Trophoblast cell (in vitro differentiated cells and primary cell): ENCODE results near the gene GDPD2.

Experiments used
- DNase-seq, 2 donors: peaks; one replicate each; pipeline ENCODE4 v3.0.0-alpha.2; 2016
- H2AFZ ChIP-seq: 2 replicates; pipeline ENCODE4 v1.6.1; 2013; ENCODE audit warnings: low read length, moderate library complexity, mild to moderate bottlenecking; ENCODE audit not compliant: insufficient read depth, poor library complexity
- H2AK5ac ChIP-seq: 2 replicates; pipeline ENCODE4 v1.6.1; 2013; ENCODE audit warnings: mild to moderate bottlenecking, low read length
- H2BK120ac ChIP-seq: 2 replicates; pipeline ENCODE4 v1.6.1; 2013; ENCODE audit warnings: low read length, mild to moderate bottlenecking, moderate library complexity; ENCODE audit not compliant: insufficient read depth, poor library complexity
- H2BK12ac ChIP-seq: 2 replicates; pipeline ENCODE4 v1.6.1; 2013; ENCODE audit warnings: mild to moderate bottlenecking, low read length, moderate library complexity
- H2BK5ac ChIP-seq: 2 replicates; pipeline ENCODE4 v1.6.1; 2013; ENCODE audit warnings: low read length, low read depth, moderate library complexity, mild to moderate bottlenecking; ENCODE audit not compliant: poor library complexity
- H3K14ac ChIP-seq: 2 replicates; pipeline ENCODE4 v1.6.1; 2013; ENCODE audit warnings: mild to moderate bottlenecking, low read length
- H3K18ac ChIP-seq: 2 replicates; pipeline ENCODE4 v1.6.1; 2013; ENCODE audit warnings: mild to moderate bottlenecking, low read length
- H3K23ac ChIP-seq: 2 replicates; pipeline ENCODE4 v1.6.1; 2013; ENCODE audit warnings: low read length
- H3K27ac ChIP-seq: 2 replicates; pipeline ENCODE4 v1.5.1; 2013; ENCODE audit warnings: low read depth, mild to moderate bottlenecking, inconsistent platforms, low read length, moderate library complexity
- H3K27me3 ChIP-seq: 2 replicates; pipeline ENCODE4 v1.6.1; 2013; ENCODE audit warnings: inconsistent platforms, mild to moderate bottlenecking, low read length, moderate library complexity; ENCODE audit not compliant: insufficient read depth
- H3K36me3 ChIP-seq, 2 experiments: 1 replicate in 1 of 2; 2 replicates in 1 of 2; pipeline ENCODE4 v1.6.1; 2013; ENCODE audit warnings: low read length in 2 of 2, mild to moderate bottlenecking in 2 of 2, moderate library complexity in 1 of 2; ENCODE audit not compliant: insufficient read depth in 2 of 2, control insufficient read depth in 1 of 2
- H3K4ac ChIP-seq: 2 replicates; pipeline ENCODE4 v1.6.1; 2013; ENCODE audit warnings: low read depth, mild to moderate bottlenecking, low read length, moderate library complexity
- H3K4me1 ChIP-seq, 2 experiments: 1 replicate in 1 of 2; 2 replicates in 1 of 2; pipeline ENCODE4 v1.6.1; 2013; ENCODE audit warnings: low read length in 2 of 2, mild to moderate bottlenecking in 2 of 2, moderate library complexity in 1 of 2; ENCODE audit not compliant: insufficient read depth in 2 of 2, control insufficient read depth in 1 of 2
- H3K4me2 ChIP-seq: 2 replicates; pipeline ENCODE4 v1.6.1; 2013; ENCODE audit warnings: inconsistent platforms, mild to moderate bottlenecking, low read length, moderate library complexity
- H3K4me3 ChIP-seq: 2 replicates; pipeline ENCODE4 v1.5.1; 2013; ENCODE audit warnings: mild to moderate bottlenecking, low read depth, low read length, inconsistent platforms
- H3K79me1 ChIP-seq: one replicate; pipeline ENCODE4 v1.6.1; 2013; ENCODE audit warnings: low read length
- H3K79me2 ChIP-seq: 2 replicates; pipeline ENCODE4 v1.6.1; 2013; ENCODE audit warnings: low read length, mild to moderate bottlenecking; ENCODE audit not compliant: control insufficient read depth, insufficient read depth, poor library complexity
- H3K9ac ChIP-seq: 2 replicates; pipeline ENCODE4 v1.6.1; 2013; ENCODE audit warnings: mild to moderate bottlenecking, low read length
- H3K9me3 ChIP-seq: 2 replicates; pipeline ENCODE4 v1.6.1; 2013; ENCODE audit warnings: low read depth, mild to moderate bottlenecking, control low read depth, inconsistent platforms, low read length; ENCODE audit not compliant: insufficient read depth
- H4K12ac ChIP-seq: 2 replicates; pipeline ENCODE4 v1.6.1; 2013; ENCODE audit warnings: low read depth, mild to moderate bottlenecking, low read length, moderate library complexity
- H4K8ac ChIP-seq: 2 replicates; pipeline ENCODE4 v1.6.1; 2013; ENCODE audit warnings: low read depth, mild to moderate bottlenecking, low read length, moderate library complexity
- H4K91ac ChIP-seq: one replicate; pipeline ENCODE4 v1.6.1; 2013; ENCODE audit warnings: low read depth, mild to moderate bottlenecking, low read length, moderate library complexity
- WGBS: extraction: QIAGEN DNeasy Blood & Tissue Kit; methylation state at CpG from one replicate; pipeline ENCODE4 v1.1.7; 2013; ENCODE audit warnings: missing lambda C conversion rate; ENCODE audit not compliant: insufficient read length, insufficient coverage; ENCODE audit errors: extremely low coverage; 5-methylcytosine and 5-hydroxymethylcytosine counted together

GDPD2 gene

GRCh38 chrX:70421618-70422017, 1.5 kb upstream of the GDPD2 start:
- Histone ChIP-seq H3K9me3 (no peaks in the 10 kb centered on the region), H3K27me3 (no peaks in the 10 kb centered on the region), H3K4me3 (no peak overlapping the region), H3K23ac (no peak overlapping the region), H3K4ac (no peak overlapping the region), H2BK12ac (no peak overlapping the region), H3K14ac (no peak overlapping the region), H3K4me1 (peaks cover 5 to 15% of the 10 kb centered on the region in 2 experiments), H3K79me2 (peaks cover 1% of the 10 kb centered on the region), H3K18ac (no peak overlapping the region), H4K91ac (no peak overlapping the region), H4K8ac (no peak overlapping the region), H3K27ac (no peak overlapping the region), H3K36me3 (peaks cover 7 to 9% of the 10 kb centered on the region in 2 experiments), H3K9ac (no peak overlapping the region), H2BK5ac (no peak overlapping the region), H2AFZ (no peak overlapping the region), H2AK5ac (no peak overlapping the region), H3K79me1 (peaks cover 4% of the 10 kb centered on the region), H2BK120ac (no peak overlapping the region), H4K12ac (no peak overlapping the region), H3K4me2 (no peak overlapping the region)
- WGBS, result no CpG with 5 or more reads among the region's 2 CpGs
- DNase-seq, result no peak

GRCh38 chrX:70423936-70424675, 992 bp downstream of the GDPD2 start:
- WGBS, result no CpG with 5 or more reads among the region's 10 CpGs
- Histone ChIP-seq H3K27ac (no peak overlapping the region), H2BK12ac (peak overlapping the region; percentile 22)

GRCh38 chrX:70424801-70425200, 1.7 kb downstream of the GDPD2 start:
- no peak overlapping the region for H2BK5ac ChIP-seq
- H3K27ac ChIP-seq, result no peak overlapping the region
- H3K4me3 ChIP-seq, result no peak overlapping the region
- H3K79me1 ChIP-seq, result peaks cover 4% of the 10 kb centered on the region
- H3K18ac ChIP-seq, result no peak overlapping the region
- no peak overlapping the region for H4K12ac ChIP-seq
- peaks cover 4 to 5% of the 10 kb centered on the region in 2 experiments for H3K36me3 ChIP-seq
- no peak overlapping the region for H4K8ac ChIP-seq
- no peak overlapping the region for H2AFZ ChIP-seq
- H3K23ac ChIP-seq, result no peak overlapping the region
- no peak overlapping the region for H3K4ac ChIP-seq
- no peak overlapping the region for H3K14ac ChIP-seq
- peaks cover 5 to 15% of the 10 kb centered on the region in 2 experiments for H3K4me1 ChIP-seq
- WGBS, result no CpG with 5 or more reads among the region's 10 CpGs
- no peak overlapping the region for H2BK120ac ChIP-seq
- H2AK5ac ChIP-seq, result no peak overlapping the region
- no peaks in the 10 kb centered on the region for H3K9me3 ChIP-seq
- H2BK12ac ChIP-seq, result no peak overlapping the region
- DNase-seq, result no peak
- H3K4me2 ChIP-seq, result no peak overlapping the region
- peaks cover 1% of the 10 kb centered on the region for H3K79me2 ChIP-seq
- H4K91ac ChIP-seq, result peak overlapping the region; percentile 18
- no peak overlapping the region for H3K9ac ChIP-seq
- H3K27me3 ChIP-seq, result no peaks in the 10 kb centered on the region

More at GRCh38 chrX:70423936-70424675, 992 bp downstream of the GDPD2 start:
- no peak overlapping the region for H2BK120ac ChIP-seq
- no peak overlapping the region for H3K4me3 ChIP-seq
- H3K4me2 ChIP-seq, result no peak overlapping the region
- H2AFZ ChIP-seq, result no peak overlapping the region
- H4K12ac ChIP-seq, result no peak overlapping the region
- no peak overlapping the region for H2AK5ac ChIP-seq
- H3K27me3 ChIP-seq, result no peaks in the 10 kb centered on the region
- H3K4me1 ChIP-seq, result peaks cover 5 to 15% of the 10 kb centered on the region in 2 experiments
- H3K23ac ChIP-seq, result no peak overlapping the region
- DNase-seq, result no peak
- peak overlapping the region; percentile 14 for H4K91ac ChIP-seq
- peaks cover 7% of the 10 kb centered on the region in 2 experiments for H3K36me3 ChIP-seq
- H3K4ac ChIP-seq, result no peak overlapping the region
- peaks cover 1% of the 10 kb centered on the region for H3K79me2 ChIP-seq
- no peaks in the 10 kb centered on the region for H3K9me3 ChIP-seq
- peaks cover 4% of the 10 kb centered on the region for H3K79me1 ChIP-seq
- no peak overlapping the region for H2BK5ac ChIP-seq
- H4K8ac ChIP-seq, result no peak overlapping the region
- no peak overlapping the region for H3K18ac ChIP-seq
- H3K14ac ChIP-seq, result no peak overlapping the region
- no peak overlapping the region for H3K9ac ChIP-seq

GRCh38 chrX:70426286-70427278, 3.5 kb downstream of the GDPD2 start:
- H2BK120ac ChIP-seq, result no peak overlapping the region
- H3K36me3 ChIP-seq, result peaks cover under 1 to 1% of the 10 kb centered on the region in 2 experiments
- no peak overlapping the region for H2AK5ac ChIP-seq
- no peak overlapping the region for H4K12ac ChIP-seq
- no peak overlapping the region for H3K4me2 ChIP-seq
- no CpG with 5 or more reads among the region's 15 CpGs for WGBS
- H3K18ac ChIP-seq, result no peak overlapping the region
- no peak overlapping the region for H2BK12ac ChIP-seq
- no peaks in the 10 kb centered on the region for H3K9me3 ChIP-seq
- no peak overlapping the region for H3K9ac ChIP-seq
- no peak for DNase-seq
- H3K4me1 ChIP-seq, result peaks cover 5 to 15% of the 10 kb centered on the region in 2 experiments
- H2BK5ac ChIP-seq, result no peak overlapping the region
- no peak overlapping the region for H3K4ac ChIP-seq
- no peak overlapping the region for H4K8ac ChIP-seq
- no peak overlapping the region for H4K91ac ChIP-seq
- H3K4me3 ChIP-seq, result no peak overlapping the region
- H3K79me2 ChIP-seq, result peaks cover 1% of the 10 kb centered on the region
- peaks cover 4% of the 10 kb centered on the region for H3K79me1 ChIP-seq
- H3K27ac ChIP-seq, result no peak overlapping the region
- H3K23ac ChIP-seq, result no peak overlapping the region
- no peak overlapping the region for H3K14ac ChIP-seq
- H2AFZ ChIP-seq, result no peak overlapping the region
- H3K27me3 ChIP-seq, result no peaks in the 10 kb centered on the region
